ENCODE measurements around the gene FAM120B. TPM values are rescaled to one million over a fixed set of nuclear protein-coding genes. Genes with fewer than 3 reads are reported as not detected.

FAM120B gene
- total and polyA plus RNA-seq, 2 experiments from 2014 or later = 7.2 to 16.7 TPM

GRCh38 chr6:170260686-170261085 is 45.9 kb upstream of the FAM120B start:
- Mint-ChIP-seq H3K36me3 (ENCODE audit: low read depth) (no peaks in the 10 kb centered on the region), H3K9me3 (no peaks in the 10 kb centered on the region), H3K4me1 (no peaks in the 10 kb centered on the region; the same call in 1 of the 3 replicates), H3K27ac (no peak overlapping the region), H3K27me3 (ENCODE audit: insufficient read depth, low read depth, poor library complexity) (peaks cover 4% of the 10 kb centered on the region), H3K4me3 (no peak overlapping the region)
- H4K20me1 ChIP-seq (replicated peaks; ENCODE audit: insufficient read depth) = no peaks in the 10 kb centered on the region
- DNase-seq (ENCODE audit: low spot score) (no peak), ATAC-seq (peak; percentile 72)
- no peaks in the 10 kb centered on the region for H3K4me1 ChIP-seq (ENCODE audit: insufficient read depth)
- no peaks in the 10 kb centered on the region for H3K9me2 ChIP-seq (ENCODE audit: insufficient read depth)
- no peak overlapping the region for H2AFZ ChIP-seq
- H3K4me3 ChIP-seq = no peak overlapping the region
- H3K27ac ChIP-seq (ENCODE audit: low read depth) = no peak overlapping the region
- no peaks in the 10 kb centered on the region for H3K27me3 ChIP-seq (ENCODE audit: insufficient read depth)
- no peaks in the 10 kb centered on the region for H3K36me3 ChIP-seq (ENCODE audit: insufficient read depth)
- H3F3A ChIP-seq (replicated peaks; ENCODE audit: low read depth) = no peaks in the 10 kb centered on the region
- no peaks in the 10 kb centered on the region for H3K79me2 ChIP-seq (replicated peaks; ENCODE audit: insufficient read depth)
- TF ChIP-seq CTCF (conservative IDR thresholded peaks at IDR 0.05; ENCODE audit: low read depth in 2 of 2) (peak; percentile 29 to 31; a peak in 3 of 4 replicates), ZNF331 (CRISPR knock-in tag; IDR thresholded peaks at IDR 0.05; ENCODE audit: low read depth) (no peak)
- no peak overlapping the region for H3K4me2 ChIP-seq

- no peak for ATAC-seq
- no peaks in the 10 kb centered on the region for H3K9me3 Mint-ChIP-seq
- no peak overlapping the region for H3K4me2 ChIP-seq
- no peak overlapping the region for H3K27ac ChIP-seq (ENCODE audit: low read depth)
- no peaks in the 10 kb centered on the region for H3F3A ChIP-seq (replicated peaks; ENCODE audit: low read depth)
- no peak overlapping the region for H3K27ac Mint-ChIP-seq
- peak overlapping the region; percentile 80 for H2AFZ ChIP-seq
- DNase-seq (ENCODE audit: low spot score) = no peak
- H3K79me2 ChIP-seq (replicated peaks; ENCODE audit: insufficient read depth) = no peaks in the 10 kb centered on the region
- H4K20me1 ChIP-seq (replicated peaks; ENCODE audit: insufficient read depth) = no peaks in the 10 kb centered on the region
- no peaks in the 10 kb centered on the region for H3K9me2 ChIP-seq (ENCODE audit: insufficient read depth)
- H3K36me3 Mint-ChIP-seq (ENCODE audit: low read depth) = no peaks in the 10 kb centered on the region
- H3K4me3 Mint-ChIP-seq = no peak overlapping the region
- H3K27me3 ChIP-seq (ENCODE audit: insufficient read depth) = no peaks in the 10 kb centered on the region
- H3K4me3 ChIP-seq = no peak overlapping the region
- H3K27me3 Mint-ChIP-seq (ENCODE audit: insufficient read depth, low read depth, poor library complexity) = peaks cover 9% of the 10 kb centered on the region
- peaks cover 8% of the 10 kb centered on the region for H3K4me1 Mint-ChIP-seq
- H3K36me3 ChIP-seq (ENCODE audit: insufficient read depth) = no peaks in the 10 kb centered on the region
- H3K4me1 ChIP-seq (ENCODE audit: insufficient read depth) = no peaks in the 10 kb centered on the region
- TF ChIP-seq EZH2 (IDR thresholded peaks at IDR 0.05; ENCODE audit: low read depth, unreplicated experiment) = no peak
- TF ChIP-seq ETS1 (IDR thresholded peaks at IDR 0.05) = no peak
- no peak for TF ChIP-seq POLR2AphosphoS5 (IDR thresholded peaks at IDR 0.05; ENCODE audit: low read depth)
- TF ChIP-seq CREB1 (CRISPR knock-in tag; IDR thresholded peaks at IDR 0.05; ENCODE audit: low read depth) = no peak
- no peak for TF ChIP-seq ZNF114 (CRISPR knock-in tag; IDR thresholded peaks at IDR 0.05)
- no peak for TF ChIP-seq CTCF (conservative IDR thresholded peaks at IDR 0.05; ENCODE audit: low read depth in 2 of 2)
- TF ChIP-seq REST (IDR thresholded peaks at IDR 0.05; ENCODE audit: unreplicated experiment) = no peak
- no peak for TF ChIP-seq NANOG (IDR thresholded peaks at IDR 0.05; ENCODE audit: borderline replicate concordance)
- TF ChIP-seq ZNF331 (CRISPR knock-in tag; IDR thresholded peaks at IDR 0.05; ENCODE audit: low read depth) = no peak
- TF ChIP-seq STAT1 (IDR thresholded peaks at IDR 0.05; ENCODE audit: unreplicated experiment) = no peak
- TF ChIP-seq JUNB (IDR thresholded peaks at IDR 0.05; ENCODE audit: unreplicated experiment) = no peak
These were observed 44.7 kb upstream of the FAM120B start for GRCh38 chr6:170261643-170262488.

Measured in GM23338 (cell line).